ENCODE measurements around the gene CABP1. TPM values are rescaled to one million over a fixed set of nuclear protein-coding genes. Genes with fewer than 3 reads are reported as not detected.

The CABP1 gene
- total RNA-seq, 4 donors from 2014 or later: 0.60 to 7.5 (median 4.4) TPM; not detected in 1

GRCh38 chr12:120674097-120674636, 33.7 kb downstream of the CABP1 start:
- no peak for DNase-seq
- TF ChIP-seq EP300 (IDR thresholded peaks at IDR 0.05; ENCODE audit: low read depth) (no peak), CTCF (IDR thresholded peaks at IDR 0.05) (no peak), POLR2AphosphoS5 (IDR thresholded peaks at IDR 0.05) (no peak), POLR2A (IDR thresholded peaks at IDR 0.05) (no peak)
- intact Hi-C loops (cut with DNase I; ENCODE audit: low total_unique reads): no loop called here

GRCh38 chr12:120677765-120678473, 37.5 kb downstream of the CABP1 start:
- 27 to 44% methylated on average over 2 to 7 of the region's 7 CpGs for WGBS, 2 donors (ENCODE audit: low coverage in 1 of 2)

More at GRCh38 chr12:120674097-120674636, 33.7 kb downstream of the CABP1 start:
- H3K36me3 ChIP-seq: no peaks in the 10 kb centered on the region
- H3K27ac ChIP-seq: no peak overlapping the region
- 87% methylated on average over 5 to 6 of the region's 6 CpGs for WGBS, 2 donors (ENCODE audit: low coverage in 1 of 2)
- H3K27me3 ChIP-seq: no peaks in the 10 kb centered on the region
- peaks cover 0 to 23% (median 12%) of the 10 kb centered on the region in 4 donors for H3K4me1 ChIP-seq
- no peaks in the 10 kb centered on the region for H3K9me3 ChIP-seq
- in situ Hi-C loops (cut with MboI; ENCODE audit: low pct_ligation_motif_present in 1 of 4, low pct_unique_long_range_greater_than_20kb in 1 of 4, low sequenced_read_pairs in 3 of 4): no loop called here
- no peak overlapping the region for H3K4me3 ChIP-seq

GRCh38 chr12:120678572-120678971, 38.1 kb downstream of the CABP1 start:
- Histone ChIP-seq H3K4me1 (peaks cover 0 to 9% (median 2%) of the 10 kb centered on the region in 4 donors), H3K4me3 (no peak overlapping the region), H3K27ac (no peak overlapping the region), H3K36me3 (no peaks in the 10 kb centered on the region), H3K9me3 (no peaks in the 10 kb centered on the region), H3K27me3 (no peaks in the 10 kb centered on the region)
- WGBS, 2 donors (ENCODE audit: low coverage in 1 of 2): 27 to 59% methylated on average over 3 to 8 of the region's 8 CpGs
- TF ChIP-seq CTCF (IDR thresholded peaks at IDR 0.05) (no peak), POLR2A (IDR thresholded peaks at IDR 0.05) (no peak), POLR2AphosphoS5 (IDR thresholded peaks at IDR 0.05) (no peak), EP300 (IDR thresholded peaks at IDR 0.05; ENCODE audit: low read depth) (no peak)
- no peak for DNase-seq
- intact Hi-C loops (cut with DNase I; ENCODE audit: low total_unique reads): no loop called here
- in situ Hi-C loops (cut with MboI; ENCODE audit: low pct_ligation_motif_present in 1 of 4, low pct_unique_long_range_greater_than_20kb in 1 of 4, low sequenced_read_pairs in 3 of 4): no loop called here

More at GRCh38 chr12:120677765-120678473, 37.5 kb downstream of the CABP1 start:
- H3K9me3 ChIP-seq: no peaks in the 10 kb centered on the region
- intact Hi-C loops (cut with DNase I; ENCODE audit: low total_unique reads): no loop called here
- H3K27ac ChIP-seq: peak overlapping the region in 2 of 4 donors; percentile 9 to 25
- TF ChIP-seq CTCF (IDR thresholded peaks at IDR 0.05) (no peak), POLR2A (IDR thresholded peaks at IDR 0.05) (no peak), POLR2AphosphoS5 (IDR thresholded peaks at IDR 0.05) (no peak), EP300 (IDR thresholded peaks at IDR 0.05; ENCODE audit: low read depth) (no peak)
- no peaks in the 10 kb centered on the region for H3K36me3 ChIP-seq
- no peak for DNase-seq
- peaks cover 0 to 9% (median 2%) of the 10 kb centered on the region in 4 donors for H3K4me1 ChIP-seq
- no peaks in the 10 kb centered on the region for H3K27me3 ChIP-seq
- in situ Hi-C loops (cut with MboI; ENCODE audit: low pct_ligation_motif_present in 1 of 4, low pct_unique_long_range_greater_than_20kb in 1 of 4, low sequenced_read_pairs in 3 of 4): no loop called here
- H3K4me3 ChIP-seq: no peak overlapping the region

GRCh38 chr12:120680165-120680738, 39.8 kb downstream of the CABP1 start:
- Histone ChIP-seq H3K36me3 (no peaks in the 10 kb centered on the region), H3K27ac (no peak overlapping the region), H3K27me3 (no peaks in the 10 kb centered on the region), H3K4me1 (peaks cover 0 to 9% (median 2%) of the 10 kb centered on the region in 4 donors), H3K9me3 (no peaks in the 10 kb centered on the region), H3K4me3 (no peak overlapping the region)
- in situ Hi-C loops (cut with MboI; ENCODE audit: low pct_ligation_motif_present in 1 of 4, low pct_unique_long_range_greater_than_20kb in 1 of 4, low sequenced_read_pairs in 3 of 4) (no loop called here), intact Hi-C loops (cut with DNase I; ENCODE audit: low total_unique reads) (no loop called here)
- TF ChIP-seq POLR2A (IDR thresholded peaks at IDR 0.05) (no peak), EP300 (IDR thresholded peaks at IDR 0.05; ENCODE audit: low read depth) (no peak), CTCF (IDR thresholded peaks at IDR 0.05) (no peak), POLR2AphosphoS5 (IDR thresholded peaks at IDR 0.05) (no peak)
- 52 to 68% methylated on average over 2 to 5 of the region's 5 CpGs for WGBS, 2 donors (ENCODE audit: low coverage in 1 of 2)
- no peak for DNase-seq
